ENCODE measurements around the gene EPHA8.

GRCh38 chr1:22518379-22518778 is 44.9 kb upstream of the EPHA8 start:
- no peak for TF ChIP-seq JUND (IDR thresholded peaks at IDR 0.05)
- no peak for TF ChIP-seq CTCF (IDR thresholded peaks at IDR 0.05; ENCODE audit: low read depth, low read length, missing input control)
- TF ChIP-seq ZBTB33 (IDR thresholded peaks at IDR 0.05), result no peak
- no peak for TF ChIP-seq RAD21 (IDR thresholded peaks at IDR 0.05)
- no peak for TF ChIP-seq SP1 (IDR thresholded peaks at IDR 0.05)
- no peak for TF ChIP-seq MAX (IDR thresholded peaks at IDR 0.05)
- no peak for TF ChIP-seq ATF3 (IDR thresholded peaks at IDR 0.05)

Data from liver (tissue), 3 donors.